Tibial nerve (tissue), 4 donors: ENCODE measurements around the gene CREB3L1. TPM values are rescaled to one million over a fixed set of nuclear protein-coding genes. Genes with fewer than 3 reads are reported as not detected.

ENCODE experiments used
- DNase-seq, 2 donors: peaks; one replicate each; pipeline ENCODE4 v3.0.0-alpha.2; 2019; ENCODE audit warnings: low spot score in 2 of 2
- H3K27ac ChIP-seq, 4 donors: fragments of 200-600 bp; sonication (generic) in 3 of 4; one replicate each; pipeline ENCODE4 v1.5.1; 2017 to 2019; ENCODE audit warnings: mild to moderate bottlenecking in 1 of 4
- H3K27me3 ChIP-seq, 2 donors: fragments of 200-600 bp; sonication (generic) in 1 of 2; one replicate each; pipeline versions ENCODE4 v1.5.1 to v1.6.0; 2017 to 2019
- H3K36me3 ChIP-seq, 3 donors: fragments of 200-600 bp; sonication (generic); one replicate each; pipeline ENCODE4 v1.5.1; 2018 to 2019
- H3K4me1 ChIP-seq, 4 donors: fragments of 200-600 bp; sonication (generic) in 3 of 4; one replicate each; pipeline ENCODE4 v1.5.1; 2017 to 2019
- H3K4me3 ChIP-seq, 4 donors: fragments of 200-600 bp; sonication (generic) in 3 of 4; one replicate each; pipeline ENCODE4 v1.5.1; 2017 to 2019; ENCODE audit warnings: mild to moderate bottlenecking in 1 of 4, moderate library complexity in 1 of 4
- H3K9me3 ChIP-seq, 4 donors: fragments of 200-600 bp; sonication (generic) in 3 of 4; one replicate each; pipeline ENCODE4 v1.5.1; 2017 to 2019
- CTCF ChIP-seq, 5 experiments: fragments of 200-600 bp in 3 of 5; fragments of 450-650 bp in 2 of 5; sonication (generic) in 3 of 5; IDR thresholded peaks; one replicate each; pipeline ENCODE4 v1.5.1; 2016 to 2019; ENCODE audit warnings: antibody characterized with exemption in 5 of 5, mild to moderate bottlenecking in 3 of 5, moderate library complexity in 2 of 5
- EP300 ChIP-seq, 2 donors: sonication (generic); formaldehyde crosslinking; IDR thresholded peaks; one replicate each; pipeline ENCODE4 v1.6.1; 2017; ENCODE audit warnings: antibody characterized with exemption in 2 of 2, mild to moderate bottlenecking in 1 of 2
- POLR2A ChIP-seq, 2 donors: fragments of 450-650 bp; IDR thresholded peaks; one replicate each; pipeline ENCODE4 v1.6.1; 2017; ENCODE audit warnings: antibody characterized with exemption in 2 of 2, mild to moderate bottlenecking in 2 of 2, moderate library complexity in 2 of 2
- WGBS, 2 donors: methylation state at CpG; one replicate each; pipeline ENCODE4 v1.1.5; 2018; 5-methylcytosine and 5-hydroxymethylcytosine counted together
- total RNA-seq, 4 donors: library from RNA; depleted of rRNA; stranded (reverse); fragments of >200 nt; gene quantifications; one replicate each; pipeline ENCODE4 v1.1.0, GENCODE V29; 2016

CREB3L1 gene
- total RNA-seq, 4 donors from 2014 or later = 2.0 to 6.9 (median 3.4) TPM

- Histone ChIP-seq H3K36me3 (no peaks in the 10 kb centered on the region), H3K4me1 (peaks cover 0 to 48% (median 15%) of the 10 kb centered on the region in 4 donors), H3K9me3 (no peaks in the 10 kb centered on the region), H3K27ac (no peak overlapping the region), H3K27me3 (no peaks in the 10 kb centered on the region), H3K4me3 (no peak overlapping the region)
- no peak for TF ChIP-seq EP300 (IDR thresholded peaks at IDR 0.05)
- TF ChIP-seq POLR2A (IDR thresholded peaks at IDR 0.05) = no peak
- TF ChIP-seq CTCF (IDR thresholded peaks at IDR 0.05) = no peak
- WGBS, 2 donors = 93 to 95% methylated on average over 5 of the region's 5 CpGs
- DNase-seq = no peak
Measured at GRCh38 chr11:46288451-46288850, 11.0 kb downstream of the CREB3L1 start.

GRCh38 chr11:46290011-46290410, 12.5 kb downstream of the CREB3L1 start:
- H3K4me1 ChIP-seq = peaks cover 0 to 58% (median 18%) of the 10 kb centered on the region in 4 donors
- no peaks in the 10 kb centered on the region for H3K27me3 ChIP-seq
- H3K27ac ChIP-seq = peak overlapping the region in 3 of 4 donors; percentile 18 to 67 (median 50)
- no peaks in the 10 kb centered on the region for H3K36me3 ChIP-seq
- DNase-seq = no peak
- 69 to 85% methylated on average over 2 of the region's 2 CpGs for WGBS, 2 donors
- H3K4me3 ChIP-seq = no peak overlapping the region
- no peaks in the 10 kb centered on the region for H3K9me3 ChIP-seq
- no peak for TF ChIP-seq EP300 (IDR thresholded peaks at IDR 0.05)
- no peak for TF ChIP-seq CTCF (IDR thresholded peaks at IDR 0.05)
- TF ChIP-seq POLR2A (IDR thresholded peaks at IDR 0.05) = no peak

- H3K27ac ChIP-seq = peak overlapping the region in 3 of 4 donors; percentile 38 to 67 (median 53)
Measured at GRCh38 chr11:46290598-46291309, 13.3 kb downstream of the CREB3L1 start.

GRCh38 chr11:46291441-46292150, 14.1 kb downstream of the CREB3L1 start:
- Histone ChIP-seq H3K27ac (peak overlapping the region in 3 of 4 donors; percentile 53 to 70 (median 56)), H3K27me3 (peaks cover 0 to 7% of the 10 kb centered on the region in 2 donors), H3K4me3 (no peak overlapping the region), H3K36me3 (no peaks in the 10 kb centered on the region), H3K4me1 (peaks cover 0 to 62% (median 24%) of the 10 kb centered on the region in 4 donors), H3K9me3 (no peaks in the 10 kb centered on the region)
- no peak for DNase-seq
- no peak for TF ChIP-seq EP300 (IDR thresholded peaks at IDR 0.05)
- no peak for TF ChIP-seq CTCF (IDR thresholded peaks at IDR 0.05)
- TF ChIP-seq POLR2A (IDR thresholded peaks at IDR 0.05) = no peak
- 38 to 43% methylated on average over 10 of the region's 10 CpGs for WGBS, 2 donors

More at GRCh38 chr11:46290598-46291309, 13.3 kb downstream of the CREB3L1 start:
- Histone ChIP-seq H3K4me1 (peaks cover 0 to 58% (median 20%) of the 10 kb centered on the region in 4 donors), H3K4me3 (no peak overlapping the region), H3K9me3 (no peaks in the 10 kb centered on the region), H3K27me3 (no peaks in the 10 kb centered on the region), H3K36me3 (no peaks in the 10 kb centered on the region)
- 39 to 47% methylated on average over 6 of the region's 6 CpGs for WGBS, 2 donors
- DNase-seq = peak; percentile 91 to 95
- TF ChIP-seq EP300 (IDR thresholded peaks at IDR 0.05) (no peak), CTCF (IDR thresholded peaks at IDR 0.05) (no peak), POLR2A (IDR thresholded peaks at IDR 0.05) (no peak)

DNA sequence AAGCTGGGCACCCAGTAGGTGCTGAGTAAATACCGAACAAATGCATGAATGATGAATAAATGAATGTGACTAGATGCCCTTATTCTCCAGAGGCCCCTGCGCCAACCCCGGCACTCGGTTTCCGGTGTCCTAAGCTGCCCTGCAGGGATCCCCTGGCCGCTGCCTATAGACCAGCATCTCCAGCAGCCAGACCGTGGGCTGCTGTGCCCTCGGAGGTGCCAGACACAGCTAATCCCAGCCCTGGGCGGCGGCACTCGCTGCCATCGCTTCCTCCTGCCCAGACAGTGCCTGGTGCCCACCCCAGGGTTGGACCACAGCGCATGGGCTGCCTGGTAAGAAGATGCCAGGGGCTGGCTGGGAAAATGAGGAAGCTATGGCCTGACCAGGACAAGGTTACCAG, 15.6 kb downstream of the CREB3L1 start:
- 85 to 92% methylated on average over 7 to 11 of the region's 13 CpGs for WGBS, 2 donors
- Histone ChIP-seq H3K27me3 (peaks cover 0 to 20% of the 10 kb centered on the region in 2 donors), H3K9me3 (no peaks in the 10 kb centered on the region), H3K4me3 (no peak overlapping the region), H3K36me3 (no peaks in the 10 kb centered on the region), H3K27ac (no peak overlapping the region), H3K4me1 (peaks cover 0 to 75% (median 27%) of the 10 kb centered on the region in 4 donors)
- TF ChIP-seq POLR2A (IDR thresholded peaks at IDR 0.05) (no peak), EP300 (IDR thresholded peaks at IDR 0.05) (no peak), CTCF (IDR thresholded peaks at IDR 0.05) (no peak)
- no peak for DNase-seq
